ENCODE results near the gene DMD. TPM values are rescaled to one million over a fixed set of nuclear protein-coding genes. Genes with fewer than 3 reads are reported as not detected.
"Not testable (repeated sequence)": the region's sequence is repeated elsewhere in the genome, so short reads cannot be mapped to it uniquely, and the experiment has no call there.

The DMD gene
- total RNA-seq, 2 experiments from 2014 or later, result 0.85 to 1.8 TPM

DNA sequence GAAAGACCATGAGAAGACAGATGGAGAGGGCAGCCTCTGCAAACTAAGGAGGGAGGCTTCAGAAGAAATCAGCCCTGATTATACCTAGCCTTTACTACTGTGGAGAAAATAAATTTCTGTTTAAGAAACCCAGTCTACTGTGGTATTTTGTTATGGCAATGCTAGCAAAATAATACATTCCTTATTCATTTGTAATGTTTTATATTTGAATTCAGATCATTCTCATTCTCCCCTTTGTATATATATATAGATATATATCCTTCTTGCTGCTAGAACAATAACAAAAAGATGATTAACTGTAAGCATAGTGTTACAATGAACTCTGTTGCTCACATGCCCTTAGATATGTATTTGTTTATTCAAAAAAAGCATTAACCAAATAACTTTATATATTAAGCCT lies 22.5 kb downstream of the DMD start:
- no peak overlapping the region for H3K27ac Mint-ChIP-seq
- ChIA-PET POLR2A (no interaction called here), CTCF (no interaction called here)
- H3K36me3 Mint-ChIP-seq (ENCODE audit: low read depth), result no peaks in the 10 kb centered on the region
- H3K4me3 Mint-ChIP-seq, result no peak overlapping the region
- ATAC-seq (no peak), DNase-seq (no peak)
- no peaks in the 10 kb centered on the region for H3K27me3 Mint-ChIP-seq
- intact Hi-C loops (cut with DNase I, micrococcal nuclease), result loop anchor here in 1 of 2 experiments (10.0 kb wide), 1 partner anchor 56 kb away; no protein-coding TSS in a partner anchor
- no peaks in the 10 kb centered on the region for H3K4me1 Mint-ChIP-seq
- H3K9me3 Mint-ChIP-seq (ENCODE audit: low read depth), result peaks cover 6% of the 10 kb centered on the region

GRCh38 chrX:33188286-33188685 lies 23.1 kb downstream of the DMD start:
- H3K36me3 Mint-ChIP-seq (ENCODE audit: low read depth), result no peaks in the 10 kb centered on the region
- no peaks in the 10 kb centered on the region for H3K27me3 Mint-ChIP-seq
- intact Hi-C loops (cut with DNase I, micrococcal nuclease), result loop anchor here in 1 of 2 experiments (10.0 kb wide), 1 partner anchor 57 kb away; no protein-coding TSS in a partner anchor

DNA sequence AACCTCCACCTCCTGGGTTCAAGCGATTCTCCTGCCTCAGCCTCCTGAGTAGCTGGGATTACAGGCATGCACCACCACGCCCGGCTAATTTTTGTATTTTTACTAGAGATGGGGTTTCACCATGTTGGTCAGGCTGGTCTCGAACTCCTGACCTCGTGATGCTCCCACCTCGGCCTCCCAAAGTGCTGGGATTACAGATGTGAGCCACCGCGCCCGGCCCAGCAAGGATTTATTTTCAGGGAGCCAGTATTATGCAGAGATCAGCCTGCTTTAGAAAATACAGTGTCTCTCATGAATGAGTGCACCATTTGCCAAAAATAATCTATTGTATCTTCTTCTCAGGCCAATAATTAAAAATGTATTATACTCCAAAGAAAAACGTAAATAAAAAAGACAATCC lies 26.5 kb downstream of the DMD start:
- H3K4me1 Mint-ChIP-seq; H3K4me3 Mint-ChIP-seq; H3K27ac Mint-ChIP-seq; H3K9me3 Mint-ChIP-seq (ENCODE audit: low read depth); DNase-seq; ATAC-seq; H3K27me3 Mint-ChIP-seq; H3K36me3 Mint-ChIP-seq (ENCODE audit: low read depth); POLR2A ChIA-PET; CTCF ChIA-PET: not testable (repeated sequence)
- intact Hi-C loops (cut with DNase I, micrococcal nuclease), result loop anchor here in 1 of 2 experiments (10.0 kb wide), 1 partner anchor 60 kb away; no protein-coding TSS in a partner anchor

More at GRCh38 chrX:33188286-33188685, 23.1 kb downstream of the DMD start:
- CTCF ChIA-PET, result no interaction called here
- DNase-seq (no peak), ATAC-seq (no peak)
- H3K9me3 Mint-ChIP-seq (ENCODE audit: low read depth), result peaks cover 6% of the 10 kb centered on the region
- no peak overlapping the region for H3K4me3 Mint-ChIP-seq
- POLR2A ChIA-PET, result no interaction called here
- no peak overlapping the region for H3K27ac Mint-ChIP-seq
- no peaks in the 10 kb centered on the region for H3K4me1 Mint-ChIP-seq

GRCh38 chrX:33183361-33183760 lies 28.0 kb downstream of the DMD start:
- CTCF ChIA-PET, result no interaction called here
- Mint-ChIP-seq H3K27me3 (no peaks in the 10 kb centered on the region), H3K36me3 (ENCODE audit: low read depth) (no peaks in the 10 kb centered on the region), H3K27ac (no peak overlapping the region), H3K4me1 (no peaks in the 10 kb centered on the region), H3K9me3 (ENCODE audit: low read depth) (peaks cover 2% of the 10 kb centered on the region), H3K4me3 (no peak overlapping the region)
- POLR2A ChIA-PET, result no interaction called here
- intact Hi-C loops (cut with DNase I, micrococcal nuclease), result loop anchor here in 1 of 2 experiments (10.0 kb wide), 1 partner anchor 61 kb away; no protein-coding TSS in a partner anchor
- DNase-seq (no peak), ATAC-seq (no peak)

DNA sequence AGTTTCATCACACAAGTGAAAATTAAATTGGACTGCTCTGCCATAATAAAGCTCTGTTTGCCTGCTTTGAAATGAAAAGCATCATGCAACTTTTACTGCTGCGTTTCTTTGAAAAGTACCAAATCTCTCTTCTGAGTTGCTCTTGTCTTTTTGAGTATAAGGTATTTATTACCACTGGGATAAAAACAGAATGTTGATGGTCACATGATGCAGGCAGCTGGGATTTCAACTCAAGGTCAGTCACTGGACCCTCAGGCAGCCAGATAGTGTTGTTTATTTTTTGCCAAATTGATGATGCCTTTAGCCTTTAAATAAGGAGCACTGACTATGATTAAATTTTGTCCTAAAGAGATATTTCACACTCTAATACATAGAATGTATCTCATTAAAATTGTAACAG lies 32.7 kb downstream of the DMD start:
- POLR2A ChIA-PET, result no interaction called here

DNA sequence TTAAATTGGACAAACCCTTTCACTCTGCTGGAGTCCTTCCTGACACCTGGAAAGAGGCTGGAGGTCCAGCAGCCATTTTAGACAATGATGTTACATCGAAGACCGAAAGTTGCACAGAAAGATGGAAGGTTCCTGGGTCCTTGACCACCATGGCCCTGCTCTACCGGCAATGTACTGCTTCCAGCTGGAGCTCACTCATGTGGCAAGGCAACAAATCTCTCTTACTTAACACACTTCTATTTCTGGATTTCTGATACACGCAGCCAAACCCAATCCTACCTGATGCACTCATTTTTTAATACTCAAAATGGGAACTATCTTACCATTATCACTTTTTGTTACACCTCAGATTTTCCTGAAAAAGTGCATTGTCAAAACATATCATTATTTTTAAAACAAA lies 33.1 kb downstream of the DMD start:
- peaks cover 3% of the 10 kb centered on the region for H3K9me3 Mint-ChIP-seq (ENCODE audit: low read depth)
- no peak for ATAC-seq
- intact Hi-C loops (cut with DNase I, micrococcal nuclease), result no loop called here
- no peaks in the 10 kb centered on the region for H3K36me3 Mint-ChIP-seq (ENCODE audit: low read depth)
- H3K27me3 Mint-ChIP-seq, result no peaks in the 10 kb centered on the region
- ChIA-PET CTCF (no interaction called here), POLR2A (no interaction called here)
- H3K4me3 Mint-ChIP-seq, result no peak overlapping the region
- no peak overlapping the region for H3K27ac Mint-ChIP-seq
- DNase-seq, result no peak
- no peaks in the 10 kb centered on the region for H3K4me1 Mint-ChIP-seq

More for the DNA sequence above, 32.7 kb downstream of the DMD start:
- Mint-ChIP-seq H3K27me3 (no peaks in the 10 kb centered on the region), H3K27ac (no peak overlapping the region), H3K9me3 (ENCODE audit: low read depth) (peaks cover 3% of the 10 kb centered on the region), H3K36me3 (ENCODE audit: low read depth) (no peaks in the 10 kb centered on the region), H3K4me1 (no peaks in the 10 kb centered on the region), H3K4me3 (no peak overlapping the region)
- ATAC-seq, result no peak
- CTCF ChIA-PET, result no interaction called here
- DNase-seq, result no peak
- intact Hi-C loops (cut with DNase I, micrococcal nuclease), result no loop called here

DNA sequence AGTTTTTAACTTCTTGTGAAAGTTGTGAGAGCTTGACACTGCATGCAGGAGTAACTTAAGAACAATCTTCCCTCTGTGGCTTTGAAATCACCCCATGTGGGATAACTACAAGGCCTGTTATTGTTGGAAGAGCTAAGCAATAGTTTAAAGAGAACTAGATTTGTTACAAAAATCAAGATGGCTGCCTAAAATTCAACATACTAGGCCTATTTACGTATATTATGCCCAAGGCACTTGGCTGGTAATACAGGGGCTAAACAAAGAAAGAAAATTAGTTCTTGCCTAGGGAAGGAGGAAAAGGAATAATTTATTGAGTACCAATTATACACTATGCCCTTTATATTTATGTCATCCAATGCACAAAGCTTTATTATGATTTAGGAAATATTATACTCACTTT lies 36.1 kb downstream of the DMD start:
- ChIA-PET POLR2A (no interaction called here), CTCF (no interaction called here)
- Mint-ChIP-seq H3K4me1 (no peaks in the 10 kb centered on the region), H3K36me3 (ENCODE audit: low read depth) (no peaks in the 10 kb centered on the region), H3K27me3 (no peaks in the 10 kb centered on the region), H3K27ac (no peak overlapping the region), H3K9me3 (ENCODE audit: low read depth) (peaks cover 3% of the 10 kb centered on the region), H3K4me3 (no peak overlapping the region)
- intact Hi-C loops (cut with DNase I, micrococcal nuclease), result no loop called here
- ATAC-seq (no peak), DNase-seq (no peak)

DNA sequence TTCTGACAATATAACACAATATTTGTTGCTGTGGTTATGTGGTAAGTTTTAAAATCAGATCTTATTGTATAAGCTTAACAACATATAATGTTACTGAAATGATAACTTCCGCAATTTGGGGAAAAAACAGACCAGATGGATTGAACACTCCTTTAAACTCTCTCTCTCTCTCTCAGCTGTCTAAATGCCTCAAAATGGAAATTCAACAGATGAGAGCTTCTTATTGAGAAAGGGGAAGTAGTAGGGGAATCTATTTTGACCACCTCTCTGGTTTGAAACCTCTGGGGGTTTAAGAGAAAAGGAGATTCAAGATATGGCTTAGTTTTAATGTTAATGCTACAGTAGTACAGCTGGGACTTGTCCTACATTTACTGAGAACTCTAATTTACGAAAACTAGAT lies 40.3 kb downstream of the DMD start:
- no peak for ATAC-seq
- intact Hi-C loops (cut with DNase I, micrococcal nuclease), result no loop called here
- no peak for DNase-seq
- H3K4me3 Mint-ChIP-seq, result no peak overlapping the region
- no peak overlapping the region for H3K27ac Mint-ChIP-seq
- H3K36me3 Mint-ChIP-seq (ENCODE audit: low read depth), result no peaks in the 10 kb centered on the region
- CTCF ChIA-PET, result no interaction called here
- peaks cover 2% of the 10 kb centered on the region for H3K9me3 Mint-ChIP-seq (ENCODE audit: low read depth)
- no peaks in the 10 kb centered on the region for H3K27me3 Mint-ChIP-seq
- no peaks in the 10 kb centered on the region for H3K4me1 Mint-ChIP-seq
- POLR2A ChIA-PET, result no interaction called here

- intact Hi-C loops (cut with DNase I, micrococcal nuclease), result no loop called here
- H3K4me3 Mint-ChIP-seq, result no peak overlapping the region
- POLR2A ChIA-PET, result no interaction called here
- CTCF ChIA-PET, result no interaction called here
- no peak overlapping the region for H3K27ac Mint-ChIP-seq
- H3K36me3 Mint-ChIP-seq (ENCODE audit: low read depth), result no peaks in the 10 kb centered on the region
- ATAC-seq, result no peak
- H3K9me3 Mint-ChIP-seq (ENCODE audit: low read depth), result no peaks in the 10 kb centered on the region
- no peaks in the 10 kb centered on the region for H3K4me1 Mint-ChIP-seq
- H3K27me3 Mint-ChIP-seq, result no peaks in the 10 kb centered on the region
- no peak for DNase-seq
These were observed 49.5 kb downstream of the DMD start for GRCh38 chrX:33161829-33162228.

DNA sequence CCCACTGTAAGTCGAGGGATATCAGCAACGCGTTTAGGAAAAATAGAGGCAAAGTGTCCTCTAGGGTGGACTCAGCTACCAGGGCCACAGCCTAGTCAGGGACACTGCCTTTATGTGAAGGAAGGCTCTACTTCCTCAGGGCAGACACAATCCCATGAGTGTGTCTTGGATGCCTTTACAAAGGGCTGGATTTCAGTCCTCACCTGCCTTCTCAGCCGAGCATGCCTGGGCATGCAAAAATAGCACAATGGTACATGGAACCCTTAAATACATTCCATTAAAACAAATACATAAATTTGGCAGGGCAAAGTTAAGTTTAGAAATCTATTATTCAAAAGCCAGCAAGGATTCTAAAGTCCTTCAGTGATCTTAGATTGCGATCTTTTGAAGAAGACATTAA lies 51.1 kb downstream of the DMD start:
- ATAC-seq, result no peak
- H3K27me3 Mint-ChIP-seq, result no peaks in the 10 kb centered on the region
- CTCF ChIA-PET, result no interaction called here
- POLR2A ChIA-PET, result no interaction called here
- H3K4me1 Mint-ChIP-seq, result no peaks in the 10 kb centered on the region
- no peak overlapping the region for H3K4me3 Mint-ChIP-seq
- DNase-seq, result no peak
- H3K36me3 Mint-ChIP-seq (ENCODE audit: low read depth), result no peaks in the 10 kb centered on the region
- intact Hi-C loops (cut with DNase I, micrococcal nuclease), result no loop called here
- H3K9me3 Mint-ChIP-seq (ENCODE audit: low read depth), result no peaks in the 10 kb centered on the region
- H3K27ac Mint-ChIP-seq, result no peak overlapping the region

- H3K9me3 Mint-ChIP-seq (ENCODE audit: low read depth), result no peaks in the 10 kb centered on the region
- no peaks in the 10 kb centered on the region for H3K27me3 Mint-ChIP-seq
- no peak overlapping the region for H3K4me3 Mint-ChIP-seq
- ATAC-seq (no peak), DNase-seq (no peak)
- ChIA-PET CTCF (no interaction called here), POLR2A (no interaction called here)
- no peaks in the 10 kb centered on the region for H3K4me1 Mint-ChIP-seq
- intact Hi-C loops (cut with DNase I, micrococcal nuclease), result no loop called here
- H3K27ac Mint-ChIP-seq, result no peak overlapping the region
- no peaks in the 10 kb centered on the region for H3K36me3 Mint-ChIP-seq (ENCODE audit: low read depth)
These were observed 55.1 kb downstream of the DMD start for GRCh38 chrX:33156152-33156726.

DNA sequence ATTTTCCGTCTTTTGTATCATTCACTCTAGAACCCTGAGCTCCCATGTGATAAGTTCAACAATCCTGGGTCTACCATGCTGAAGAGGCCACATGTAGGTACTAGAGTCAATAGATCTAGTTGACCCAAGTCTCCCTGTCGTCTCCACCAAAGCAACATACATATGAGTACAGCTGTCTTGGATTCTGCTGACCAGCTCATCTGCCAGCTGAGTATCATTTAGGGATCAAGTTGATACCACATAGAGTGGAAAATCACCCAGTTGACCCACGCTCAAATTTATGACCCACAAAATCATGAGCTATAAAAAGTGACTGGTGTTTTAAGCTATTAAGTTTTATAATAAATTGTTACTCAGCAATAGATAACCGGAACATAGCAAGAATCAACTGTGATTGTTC lies 61.8 kb downstream of the DMD start:
- POLR2A ChIA-PET, result no interaction called here
- Mint-ChIP-seq H3K4me1 (no peaks in the 10 kb centered on the region), H3K9me3 (ENCODE audit: low read depth) (no peaks in the 10 kb centered on the region), H3K4me3 (no peak overlapping the region), H3K27ac (no peak overlapping the region), H3K36me3 (ENCODE audit: low read depth) (no peaks in the 10 kb centered on the region), H3K27me3 (no peaks in the 10 kb centered on the region)
- DNase-seq (no peak), ATAC-seq (no peak)
- intact Hi-C loops (cut with DNase I, micrococcal nuclease), result no loop called here
- CTCF ChIA-PET, result no interaction called here

DNA sequence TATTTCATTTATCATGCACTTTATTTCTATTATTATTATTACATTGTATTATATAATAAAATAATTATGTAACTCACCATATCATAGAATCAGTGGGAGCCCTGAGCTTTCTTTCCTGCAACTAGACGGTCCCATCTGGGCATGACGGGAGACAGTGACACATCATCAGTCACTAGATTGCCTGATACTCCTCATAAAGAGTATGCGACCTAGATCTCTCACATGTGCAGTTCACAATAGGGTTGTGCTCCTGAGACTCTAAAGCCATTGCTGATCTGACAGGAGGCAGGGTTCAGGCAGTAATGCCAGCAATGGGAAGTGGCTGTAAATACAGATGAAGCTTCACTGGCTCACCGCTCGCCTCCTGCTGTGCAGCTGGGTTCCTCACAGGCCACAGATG lies 62.3 kb downstream of the DMD start:
- Mint-ChIP-seq H3K9me3 (ENCODE audit: low read depth) (no peaks in the 10 kb centered on the region), H3K4me1 (no peaks in the 10 kb centered on the region), H3K36me3 (ENCODE audit: low read depth) (no peaks in the 10 kb centered on the region), H3K27ac (no peak overlapping the region), H3K4me3 (no peak overlapping the region), H3K27me3 (no peaks in the 10 kb centered on the region)
- CTCF ChIA-PET, result no interaction called here
- ATAC-seq (no peak), DNase-seq (no peak)
- POLR2A ChIA-PET, result no interaction called here
- intact Hi-C loops (cut with DNase I, micrococcal nuclease), result no loop called here
